ENCODE measurements around the gene LDLRAD4.

Gene LDLRAD4

DNA sequence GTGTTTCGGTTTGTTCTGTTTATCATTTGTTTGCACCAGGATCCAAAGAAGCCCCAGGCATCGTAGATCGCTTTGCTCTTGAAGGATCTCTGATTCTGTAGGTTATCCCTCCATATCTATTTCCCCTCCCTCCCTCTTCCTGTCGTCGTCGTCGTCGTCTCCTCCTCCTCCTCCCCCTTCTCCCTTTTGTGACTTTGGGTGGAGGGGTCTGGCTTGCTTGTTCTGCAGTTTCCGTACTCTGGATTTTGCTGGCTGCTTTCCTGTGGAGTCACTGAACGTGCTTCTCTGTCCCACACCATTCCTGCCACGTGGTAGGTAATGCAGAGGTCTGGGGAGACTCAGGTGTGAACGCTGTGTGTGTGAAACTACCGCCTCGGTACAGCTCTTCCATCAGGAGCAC lies 225.0 kb downstream of the LDLRAD4 start:
- Histone ChIP-seq H3K36me3 (peaks cover 0 to 27% (median 0%) of the 10 kb centered on the region in 11 experiments; a peak in 5 of 22 replicates), H3K27ac (peak overlapping the region in 3 of 11 experiments; percentile 20 to 83 (median 75); a peak in 3 of 22 replicates), H3K27me3 (no peaks in the 10 kb centered on the region), H3K4me3 (no peak overlapping the region), H3K4me1 (peaks cover 47 to 100% (median 98%) of the 10 kb centered on the region in 10 experiments), H3K9ac (peak overlapping the region in 1 of 11 experiments; percentile 43; a peak in 2 of 22 replicates), H3K9me3 (replicated peaks in 1 of 11) (no peaks in the 10 kb centered on the region), H4K20me1 (no peaks in the 10 kb centered on the region; a peak in 1 of 22 replicates), H3K4me2 (peak overlapping the region in 9 of 11 experiments; percentile 0 to 94 (median 87); a peak in 15 of 22 replicates)
- TF ChIP-seq Cebpa-rat (IDR thresholded peaks at IDR 0.05) = no peak

DNA sequence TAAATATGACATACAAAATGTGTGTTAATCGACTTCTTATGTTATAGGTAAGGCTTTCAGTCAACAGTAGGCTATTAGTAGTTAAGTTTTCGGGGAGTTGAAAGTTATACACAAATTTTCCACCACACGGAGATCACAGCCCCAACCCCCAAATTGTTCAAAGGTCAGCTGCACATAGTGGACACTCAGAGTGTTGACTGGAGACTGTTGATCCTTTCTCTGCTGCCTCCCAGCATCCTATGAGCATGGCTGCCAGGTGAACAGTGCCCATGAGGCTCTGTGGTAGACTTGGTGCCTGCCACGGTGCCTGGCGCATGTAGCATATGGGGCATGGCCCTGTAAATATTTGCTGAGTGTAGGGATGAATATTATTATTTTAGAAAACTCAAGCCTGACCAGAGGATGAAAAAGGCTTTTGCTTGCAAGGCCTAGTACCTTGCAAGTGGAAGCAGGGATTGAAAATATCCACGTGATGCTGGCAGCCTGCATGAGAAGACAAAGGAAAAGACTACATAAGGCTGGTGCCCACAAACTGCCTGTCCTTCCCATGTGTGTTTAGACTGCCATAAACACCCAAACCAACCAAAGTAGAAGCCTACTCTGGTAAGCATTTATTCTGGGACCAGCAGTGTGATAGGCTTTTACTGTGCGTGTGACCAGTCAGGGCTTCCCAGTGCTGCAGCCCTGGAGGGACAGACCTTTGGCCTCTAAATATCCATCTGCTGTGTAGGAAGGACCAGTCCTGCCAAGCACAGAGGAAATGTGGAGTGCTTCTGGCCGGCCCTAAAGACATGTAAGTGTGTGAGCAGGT lies 226.1 kb downstream of the LDLRAD4 start:
- H3K27ac ChIP-seq = peak overlapping the region in 2 of 11 experiments; percentile 3 to 83; a peak in 2 of 22 replicates

DNA sequence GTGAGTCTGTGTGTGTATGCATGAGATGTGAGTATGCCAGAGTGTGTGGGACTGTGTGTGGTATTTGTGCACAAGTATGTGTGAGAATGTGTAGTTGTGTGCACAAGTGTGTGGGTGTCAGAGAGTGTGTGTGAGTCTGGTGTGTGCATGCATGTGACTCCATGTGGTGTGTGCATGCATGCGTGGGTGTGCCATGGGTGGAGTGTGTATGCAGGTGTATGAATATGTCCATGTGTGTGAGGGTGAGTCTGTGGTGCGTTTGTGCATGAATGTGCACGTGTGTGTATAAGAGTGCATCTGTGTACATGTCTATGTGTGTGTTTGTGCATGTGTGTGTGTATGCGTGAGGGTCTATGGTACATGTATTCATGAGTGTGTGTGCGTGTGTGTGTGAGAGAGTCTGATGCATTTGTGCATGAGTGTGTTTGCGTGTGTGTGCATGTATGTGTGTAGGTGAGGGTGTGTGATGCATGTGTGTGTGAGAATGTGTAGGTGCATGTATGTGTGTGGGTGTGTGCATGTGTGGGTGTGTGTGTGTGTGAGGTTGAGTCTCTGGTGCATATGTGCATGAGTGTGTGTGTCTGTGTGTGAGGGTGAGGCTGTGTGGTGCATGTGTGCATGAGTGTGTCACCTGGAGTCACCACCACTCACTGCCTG lies 226.8 kb downstream of the LDLRAD4 start:
- Histone ChIP-seq H3K27me3 (no peaks in the 10 kb centered on the region), H3K4me3 (no peak overlapping the region), H3K36me3 (peaks cover 0 to 36% (median 0%) of the 10 kb centered on the region in 11 experiments; a peak in 5 of 22 replicates), H3K4me2 (peak overlapping the region in 7 of 11 experiments; percentile 26 to 94 (median 88); a peak in 12 of 22 replicates), H3K27ac (peak overlapping the region in 2 of 11 experiments; percentile 90 to 93; a peak in 3 of 22 replicates), H4K20me1 (no peaks in the 10 kb centered on the region; a peak in 1 of 22 replicates), H3K4me1 (peaks cover 31 to 100% (median 97%) of the 10 kb centered on the region in 10 experiments), H3K9ac (no peak overlapping the region; a peak in 1 of 22 replicates), H3K9me3 (replicated peaks in 1 of 11) (no peaks in the 10 kb centered on the region)
- TF ChIP-seq Cebpa-rat (IDR thresholded peaks at IDR 0.05) = no peak

More for the DNA sequence above, 226.1 kb downstream of the LDLRAD4 start:
- no peak overlapping the region; a peak in 1 of 22 replicates for H3K9ac ChIP-seq
- H3K9me3 ChIP-seq (replicated peaks in 1 of 11) = no peaks in the 10 kb centered on the region
- H3K36me3 ChIP-seq = peaks cover 0 to 36% (median 0%) of the 10 kb centered on the region in 11 experiments; a peak in 5 of 22 replicates
- peaks cover 37 to 100% (median 98%) of the 10 kb centered on the region in 10 experiments for H3K4me1 ChIP-seq
- no peak overlapping the region for H3K4me3 ChIP-seq
- TF ChIP-seq Cebpa-rat (IDR thresholded peaks at IDR 0.05) = no peak
- no peaks in the 10 kb centered on the region; a peak in 1 of 22 replicates for H4K20me1 ChIP-seq
- H3K4me2 ChIP-seq = peak overlapping the region in 7 of 11 experiments; percentile 26 to 94 (median 88); a peak in 12 of 22 replicates
- H3K27me3 ChIP-seq = no peaks in the 10 kb centered on the region

DNA sequence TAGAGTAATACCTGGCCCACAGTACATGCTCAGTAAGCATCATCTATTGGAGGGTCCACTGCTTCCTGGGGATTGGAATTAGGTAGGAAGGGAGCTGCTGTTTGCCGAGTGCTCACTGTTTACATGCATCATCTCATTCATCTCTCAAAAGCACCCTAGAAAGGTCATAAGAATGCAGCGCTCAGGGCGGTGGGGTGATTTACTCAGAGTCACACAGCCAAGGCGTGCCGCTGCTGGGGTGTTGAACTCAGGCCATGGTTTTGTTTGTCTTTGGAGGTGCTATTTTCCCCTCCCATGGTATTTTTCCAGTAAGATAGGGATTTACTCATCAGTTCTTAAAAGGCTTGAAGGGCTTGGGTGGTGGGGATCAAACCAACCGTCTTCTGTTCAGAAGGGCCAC lies 227.5 kb downstream of the LDLRAD4 start:
- Histone ChIP-seq H3K4me3 (no peak overlapping the region), H4K20me1 (no peaks in the 10 kb centered on the region; a peak in 2 of 22 replicates), H3K4me2 (peak overlapping the region in 9 of 11 experiments; percentile 54 to 94 (median 88); a peak in 16 of 22 replicates), H3K27ac (peak overlapping the region in 6 of 11 experiments; percentile 22 to 93 (median 82); a peak in 10 of 22 replicates), H3K9ac (peak overlapping the region in 4 of 11 experiments; percentile 47 to 82 (median 73); a peak in 6 of 22 replicates), H3K36me3 (peaks cover 0 to 36% (median 0%) of the 10 kb centered on the region in 11 experiments; a peak in 5 of 22 replicates), H3K9me3 (replicated peaks in 1 of 11) (no peaks in the 10 kb centered on the region), H3K4me1 (peaks cover 31 to 100% (median 97%) of the 10 kb centered on the region in 10 experiments), H3K27me3 (no peaks in the 10 kb centered on the region)
- no peak for TF ChIP-seq Cebpa-rat (IDR thresholded peaks at IDR 0.05)

DNA sequence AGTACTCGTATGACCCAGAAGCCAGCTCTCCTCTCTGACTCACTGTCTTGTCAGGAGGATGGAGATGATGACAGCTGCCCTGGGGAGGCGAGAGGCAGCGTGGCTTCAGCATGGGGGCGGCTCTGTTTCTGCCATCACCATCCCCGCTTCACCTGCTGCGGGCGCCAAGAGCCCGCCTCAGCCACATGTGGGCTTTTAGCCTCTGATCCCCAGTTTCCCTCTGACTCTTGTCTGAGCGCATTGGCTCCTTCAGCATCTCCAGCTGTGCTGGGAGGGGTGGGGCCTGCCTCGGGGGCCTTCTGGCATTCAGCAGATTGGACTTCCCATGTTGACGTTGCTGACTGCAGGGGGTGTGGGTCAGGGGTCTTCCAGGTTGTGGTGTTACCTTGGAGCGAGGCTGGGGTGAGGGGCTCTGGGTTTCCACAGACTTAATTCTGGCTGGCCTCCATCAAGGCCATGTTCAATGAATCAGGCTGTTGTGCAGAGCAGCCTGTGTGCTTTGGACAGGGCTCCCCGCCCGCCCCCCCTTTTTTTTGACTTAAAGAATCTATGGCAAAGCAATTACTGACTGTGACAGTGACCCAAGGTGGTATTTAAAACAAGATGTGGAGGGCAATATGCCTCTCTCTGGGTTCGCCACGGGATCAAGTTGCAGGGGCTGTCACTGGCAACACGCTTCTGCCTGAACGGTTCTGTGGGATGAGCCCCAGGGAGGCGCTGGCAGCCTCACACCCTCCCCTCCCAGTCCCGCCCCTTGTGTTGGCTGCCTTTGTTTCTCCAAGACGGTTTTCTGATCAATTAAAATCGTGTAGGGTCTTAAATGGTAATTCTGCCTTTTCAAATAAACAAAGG lies 228.3 kb downstream of the LDLRAD4 start:
- H3K27ac ChIP-seq = peak overlapping the region in 8 of 11 experiments; percentile 49 to 93 (median 74); a peak in 16 of 22 replicates
- peak overlapping the region in 8 of 11 experiments; percentile 35 to 82 (median 62); a peak in 11 of 22 replicates for H3K9ac ChIP-seq
- peaks cover 31 to 100% (median 97%) of the 10 kb centered on the region in 10 experiments for H3K4me1 ChIP-seq

DNA sequence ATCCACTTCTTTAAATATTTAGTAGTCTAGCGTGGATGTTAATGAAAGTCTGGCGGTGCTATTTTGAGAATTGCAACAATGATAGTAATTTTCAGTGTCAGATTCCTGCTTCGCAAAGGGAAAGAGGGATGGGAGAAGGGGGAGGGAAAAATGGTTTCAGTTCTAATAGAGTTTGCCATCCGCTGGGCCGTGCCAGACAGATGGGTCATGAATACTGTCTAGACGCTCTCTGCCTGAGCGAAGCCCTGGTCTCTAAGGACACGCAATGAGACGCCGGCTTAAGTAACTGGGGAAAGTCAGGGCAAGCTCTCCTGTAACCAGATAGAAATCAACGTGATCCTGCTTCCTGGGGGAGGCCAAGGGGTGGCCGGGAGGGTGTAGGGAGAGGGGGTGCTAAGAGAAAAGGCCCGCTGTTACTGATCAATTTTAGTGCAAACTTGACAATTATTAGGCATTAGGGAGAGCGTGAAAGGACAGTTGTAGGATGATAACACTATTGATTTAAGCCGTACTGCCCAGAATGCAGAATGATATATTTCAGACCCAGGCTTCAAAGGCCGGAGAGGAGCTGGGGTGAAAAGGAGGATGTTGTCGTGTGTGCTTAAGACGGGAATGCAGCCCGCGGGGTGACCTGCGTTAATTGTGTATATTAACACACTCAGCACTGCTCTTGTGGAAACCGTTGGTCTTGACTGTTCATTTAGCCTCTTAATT lies 229.2 kb downstream of the LDLRAD4 start:
- H3K27ac ChIP-seq = peak overlapping the region in 9 of 11 experiments; percentile 8 to 93 (median 67); a peak in 18 of 22 replicates
- peak in 4 of 11 experiments; percentile 46 to 91 (median 62); a peak in 5 of 22 replicates for TF ChIP-seq Cebpa-rat (IDR thresholded peaks at IDR 0.05)
- peaks cover 40 to 100% (median 97%) of the 10 kb centered on the region in 10 experiments for H3K4me1 ChIP-seq
- no peaks in the 10 kb centered on the region for H3K9me3 ChIP-seq (replicated peaks in 1 of 11)
- H3K36me3 ChIP-seq = peaks cover 0 to 36% (median 0%) of the 10 kb centered on the region in 11 experiments; a peak in 6 of 22 replicates
- H3K9ac ChIP-seq = peak overlapping the region; percentile 2 to 82 (median 51); a peak in 18 of 22 replicates
- H3K4me2 ChIP-seq = peak overlapping the region; percentile 76 to 94 (median 88)
- peaks cover 0 to 14% (median 0%) of the 10 kb centered on the region in 11 experiments; a peak in 4 of 22 replicates for H4K20me1 ChIP-seq
- no peaks in the 10 kb centered on the region for H3K27me3 ChIP-seq
- peak overlapping the region in 6 of 10 experiments; percentile 14 to 43 (median 26); a peak in 9 of 20 replicates for H3K4me3 ChIP-seq

More for the DNA sequence above, 228.3 kb downstream of the LDLRAD4 start:
- Histone ChIP-seq H3K4me3 (peak overlapping the region in 4 of 10 experiments; percentile 14 to 37 (median 26); a peak in 7 of 20 replicates), H3K9me3 (replicated peaks in 1 of 11) (no peaks in the 10 kb centered on the region), H3K4me2 (peak overlapping the region; percentile 76 to 94 (median 88); a peak in 21 of 22 replicates), H3K27me3 (no peaks in the 10 kb centered on the region), H4K20me1 (peaks cover 0 to 4% (median 0%) of the 10 kb centered on the region in 11 experiments; a peak in 3 of 22 replicates), H3K36me3 (peaks cover 0 to 36% (median 0%) of the 10 kb centered on the region in 11 experiments; a peak in 5 of 22 replicates)
- no peak for TF ChIP-seq Cebpa-rat (IDR thresholded peaks at IDR 0.05)

DNA sequence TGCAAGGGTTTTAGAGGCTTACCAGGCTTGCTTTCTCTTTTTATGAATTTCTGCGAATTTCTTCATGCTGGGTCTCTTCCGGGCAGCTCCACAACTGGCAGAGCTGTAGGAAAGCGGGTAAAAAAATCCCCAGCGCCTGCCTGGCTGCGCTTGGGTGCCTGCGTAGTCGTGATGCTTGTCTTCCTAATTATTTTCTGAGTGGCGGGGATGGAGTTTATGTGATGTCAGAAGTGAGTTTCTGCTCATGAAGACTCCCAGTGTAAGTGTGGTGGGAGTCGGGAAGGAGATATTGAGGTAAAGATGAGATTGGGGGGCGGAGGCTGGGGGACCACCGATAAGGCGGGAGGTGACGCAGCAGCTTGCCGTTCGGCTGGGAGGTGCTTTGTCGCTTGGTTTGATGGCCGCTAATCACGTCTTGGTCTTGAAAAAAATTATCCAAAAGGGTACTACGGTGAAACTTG lies 229.8 kb downstream of the LDLRAD4 start:
- Histone ChIP-seq H3K4me3 (peak overlapping the region in 3 of 10 experiments; percentile 9 to 37 (median 14); a peak in 1 of 20 replicates), H3K9me3 (replicated peaks in 1 of 11) (no peaks in the 10 kb centered on the region), H3K9ac (peak overlapping the region in 8 of 11 experiments; percentile 35 to 82 (median 62); a peak in 13 of 22 replicates), H3K27me3 (no peaks in the 10 kb centered on the region), H3K4me1 (peaks cover 46 to 100% (median 97%) of the 10 kb centered on the region in 10 experiments), H3K27ac (peak overlapping the region in 9 of 11 experiments; percentile 8 to 93 (median 67); a peak in 17 of 22 replicates), H3K4me2 (peak overlapping the region; percentile 76 to 94 (median 88)), H4K20me1 (peaks cover 0 to 15% (median 0%) of the 10 kb centered on the region in 11 experiments; a peak in 4 of 22 replicates), H3K36me3 (peaks cover 0 to 36% (median 0%) of the 10 kb centered on the region in 11 experiments; a peak in 6 of 22 replicates)
- TF ChIP-seq Cebpa-rat (IDR thresholded peaks at IDR 0.05) = no peak

Data from BLaER1 treated with 17β-estradiol and CSF1 and Interleukin-3, amounts not matched to agents 10 nM and 100 nM (cell line).